Smooth muscle cell of the brain vasculature (primary cell): ENCODE measurements around the gene SUSD5.
"Not testable (repeated sequence)": the region's sequence is repeated elsewhere in the genome, so short reads cannot be mapped to it uniquely, and the experiment has no call there.

Experiments used
- DNase-seq: peaks from one replicate; pipeline ENCODE4 v3.0.0-alpha.2; 2012; ENCODE audit warnings: low read depth, low spot score

The SUSD5 gene

GRCh38 chr3:33196538-33196937 lies 22.1 kb downstream of the SUSD5 start:
- DNase-seq = no peak

GRCh38 chr3:33194303-33194702 lies 24.3 kb downstream of the SUSD5 start:
- no peak for DNase-seq

GRCh38 chr3:33187368-33187634 lies 31.3 kb downstream of the SUSD5 start:
- DNase-seq = no peak

- DNase-seq = no peak
These were observed 31.9 kb downstream of the SUSD5 start for GRCh38 chr3:33186524-33187367.

GRCh38 chr3:33184863-33185262 lies 33.7 kb downstream of the SUSD5 start:
- no peak for DNase-seq

GRCh38 chr3:33181641-33182040 lies 37.0 kb downstream of the SUSD5 start:
- DNase-seq = not testable (repeated sequence)

GRCh38 chr3:33181229-33181628 lies 37.4 kb downstream of the SUSD5 start:
- DNase-seq = no peak

GRCh38 chr3:33179132-33179531 lies 39.5 kb downstream of the SUSD5 start:
- no peak for DNase-seq

- DNase-seq = no peak
These were observed 43.7 kb downstream of the SUSD5 start for GRCh38 chr3:33174711-33175414.

- no peak for DNase-seq
These were observed 44.5 kb downstream of the SUSD5 start for GRCh38 chr3:33174095-33174494.

- DNase-seq = no peak
These were observed 44.9 kb downstream of the SUSD5 start for GRCh38 chr3:33173672-33174071.

- no peak for DNase-seq
These were observed 45.5 kb downstream of the SUSD5 start for GRCh38 chr3:33173103-33173502.

GRCh38 chr3:33171580-33171979 lies 47.0 kb downstream of the SUSD5 start:
- DNase-seq = no peak

- DNase-seq = no peak
These were observed 48.1 kb downstream of the SUSD5 start for GRCh38 chr3:33170531-33170930.

- peak; percentile 73 for DNase-seq
These were observed 50.8 kb downstream of the SUSD5 start for GRCh38 chr3:33167716-33168336.

- no peak for DNase-seq
These were observed 51.3 kb downstream of the SUSD5 start for GRCh38 chr3:33167284-33167683.

- DNase-seq = no peak
These were observed 52.5 kb downstream of the SUSD5 start for GRCh38 chr3:33166095-33166494.

GRCh38 chr3:33165372-33165771 lies 53.2 kb downstream of the SUSD5 start:
- no peak for DNase-seq

GRCh38 chr3:33162621-33163020 lies 56.0 kb downstream of the SUSD5 start:
- not testable (repeated sequence) for DNase-seq

- no peak for DNase-seq
These were observed 58.6 kb downstream of the SUSD5 start for GRCh38 chr3:33159981-33160380.

- DNase-seq = no peak
These were observed 59.4 kb downstream of the SUSD5 start for GRCh38 chr3:33159234-33159633.

GRCh38 chr3:33155301-33155700 lies 63.3 kb downstream of the SUSD5 start:
- DNase-seq = no peak

GRCh38 chr3:33153782-33154181 lies 64.8 kb downstream of the SUSD5 start:
- no peak for DNase-seq
